Mucosa of gallbladder (tissue), 1 donor: ENCODE measurements around the gene TMEM59. TPM values are rescaled to one million over a fixed set of nuclear protein-coding genes. Genes with fewer than 3 reads are reported as not detected.
"Not testable (repeated sequence)": the region's sequence is repeated elsewhere in the genome, so short reads cannot be mapped to it uniquely, and the experiment has no call there.

Source experiments
- DNase-seq: peaks from one replicate; pipeline ENCODE4 v3.0.0-alpha.2; 2020; ENCODE audit warnings: low spot score
- total RNA-seq: library from RNA; stranded (reverse); gene quantifications from one replicate; pipeline ENCODE4 v1.2.1, GENCODE V29; 2021
- donor health status: DM: no; HTN: no; CAD: no.

TMEM59 gene
- total RNA-seq, 1 donor from 2014 or later, result 714 TPM

- DNase-seq, result no peak
These were observed 887 bp upstream of the TMEM59 start for GRCh38 chr1:54053745-54054437.

- DNase-seq, result peak; percentile 41
These were observed 522 bp downstream of the TMEM59 start for GRCh38 chr1:54052431-54052933.

GRCh38 chr1:54051933-54052430 lies 1.0 kb downstream of the TMEM59 start:
- no peak for DNase-seq

- DNase-seq, result not testable (repeated sequence)
These were observed 2.6 kb downstream of the TMEM59 start for GRCh38 chr1:54050435-54050834.

- no peak for DNase-seq
These were observed 5.4 kb downstream of the TMEM59 start for GRCh38 chr1:54047384-54048305.

GRCh38 chr1:54046671-54047383 lies 6.2 kb downstream of the TMEM59 start:
- no peak for DNase-seq

- no peak for DNase-seq
These were observed 7.5 kb downstream of the TMEM59 start for GRCh38 chr1:54045496-54045895.

GRCh38 chr1:54041806-54042205 lies 11.2 kb downstream of the TMEM59 start:
- no peak for DNase-seq

GRCh38 chr1:54037476-54037875 lies 15.5 kb downstream of the TMEM59 start:
- DNase-seq, result no peak

GRCh38 chr1:54028306-54029251 lies 24.4 kb downstream of the TMEM59 start:
- DNase-seq, result no peak

GRCh38 chr1:54027848-54028247 lies 25.2 kb downstream of the TMEM59 start:
- no peak for DNase-seq

GRCh38 chr1:54024811-54025210 lies 28.2 kb downstream of the TMEM59 start:
- not testable (repeated sequence) for DNase-seq

- no peak for DNase-seq
These were observed 28.6 kb downstream of the TMEM59 start for GRCh38 chr1:54024358-54024757.

- not testable (repeated sequence) for DNase-seq
These were observed 33.3 kb downstream of the TMEM59 start for GRCh38 chr1:54019562-54020176.

GRCh38 chr1:54018635-54019034 lies 34.4 kb downstream of the TMEM59 start:
- no peak for DNase-seq

GRCh38 chr1:54017979-54018378 lies 35.0 kb downstream of the TMEM59 start, which contains the start of gene LDLRAD1:
Gene LDLRAD1 (minus strand): TSS chr1:54018186. CDS start chr1:54018112, 74 bp downstream.
- DNase-seq, result peak; percentile 45

- DNase-seq, result peak; percentile 76
These were observed 36.4 kb downstream of the TMEM59 start for GRCh38 chr1:54016343-54017282.

- DNase-seq, result no peak
These were observed 38.9 kb downstream of the TMEM59 start for GRCh38 chr1:54014009-54014629.
